22Rv1 (cell line): ENCODE data around the gene ABHD12.

Source experiments
- H3K27ac ChIP-seq: fragments of 450-650 bp; 2 replicates; pipeline ENCODE4 v1.5.1; 2017
- ZFX ChIP-seq: fragments of 450-650 bp; IDR thresholded peaks from 2 replicates; pipeline ENCODE4 v1.6.1; 2017; ENCODE audit warnings: antibody characterized with exemption, borderline replicate concordance
- TF ChIP-seq, protein P1 (sequence below): fragments of 450-650 bp; IDR thresholded peaks from 2 replicates; pipeline ENCODE4 v1.5.1; 2017; ENCODE audit warnings: mild to moderate bottlenecking

ABHD12 gene

DNA sequence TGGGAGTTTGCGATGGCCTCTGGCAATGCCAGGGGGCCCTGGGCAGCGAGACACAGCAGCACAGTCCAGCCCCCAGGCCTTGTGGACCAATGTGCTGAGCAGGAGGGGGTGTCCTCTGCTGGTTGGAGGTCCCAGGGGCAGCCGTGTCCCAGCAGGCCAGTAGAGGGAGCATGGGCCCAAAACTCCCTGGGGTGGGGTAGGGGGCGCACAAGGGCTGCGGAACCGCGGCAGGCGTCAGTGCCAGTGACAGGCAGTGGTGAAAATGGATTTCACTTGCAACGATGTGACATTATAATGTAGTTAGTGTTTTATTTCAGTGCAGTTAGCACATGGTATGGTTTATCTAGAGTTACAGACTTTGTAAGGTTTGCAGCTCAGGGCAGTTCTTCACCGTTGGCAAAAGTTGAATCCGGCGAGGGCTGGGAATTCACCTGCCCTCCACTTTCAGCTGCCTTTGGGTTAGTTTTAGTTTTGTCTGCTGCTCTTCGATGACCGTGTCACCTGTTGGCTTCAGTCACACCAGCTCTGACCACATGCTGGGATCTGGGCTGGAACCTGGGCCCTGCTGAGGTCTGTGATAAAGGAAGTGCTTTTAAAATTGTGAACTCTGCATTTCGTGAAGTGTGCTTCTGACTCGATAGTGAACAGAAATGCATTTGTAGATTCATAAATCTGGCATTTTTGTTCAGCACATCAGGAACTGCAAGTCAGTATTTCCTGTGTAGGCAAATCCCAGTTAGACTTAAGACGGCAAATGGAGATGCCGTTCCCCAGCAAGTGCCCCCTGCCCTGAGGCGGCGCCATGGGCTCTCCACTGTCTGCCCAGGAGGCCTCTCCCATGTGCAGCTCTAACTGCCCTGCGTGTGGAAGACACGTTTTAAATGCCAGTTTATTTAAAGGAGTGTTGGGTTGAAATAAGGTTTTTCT, 95.9 kb downstream of the ABHD12 start:
- TF ChIP-seq, protein P1, sequence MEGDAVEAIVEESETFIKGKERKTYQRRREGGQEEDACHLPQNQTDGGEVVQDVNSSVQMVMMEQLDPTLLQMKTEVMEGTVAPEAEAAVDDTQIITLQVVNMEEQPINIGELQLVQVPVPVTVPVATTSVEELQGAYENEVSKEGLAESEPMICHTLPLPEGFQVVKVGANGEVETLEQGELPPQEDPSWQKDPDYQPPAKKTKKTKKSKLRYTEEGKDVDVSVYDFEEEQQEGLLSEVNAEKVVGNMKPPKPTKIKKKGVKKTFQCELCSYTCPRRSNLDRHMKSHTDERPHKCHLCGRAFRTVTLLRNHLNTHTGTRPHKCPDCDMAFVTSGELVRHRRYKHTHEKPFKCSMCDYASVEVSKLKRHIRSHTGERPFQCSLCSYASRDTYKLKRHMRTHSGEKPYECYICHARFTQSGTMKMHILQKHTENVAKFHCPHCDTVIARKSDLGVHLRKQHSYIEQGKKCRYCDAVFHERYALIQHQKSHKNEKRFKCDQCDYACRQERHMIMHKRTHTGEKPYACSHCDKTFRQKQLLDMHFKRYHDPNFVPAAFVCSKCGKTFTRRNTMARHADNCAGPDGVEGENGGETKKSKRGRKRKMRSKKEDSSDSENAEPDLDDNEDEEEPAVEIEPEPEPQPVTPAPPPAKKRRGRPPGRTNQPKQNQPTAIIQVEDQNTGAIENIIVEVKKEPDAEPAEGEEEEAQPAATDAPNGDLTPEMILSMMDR = peak; percentile 72
- TF ChIP-seq ZFX = no peak
- H3K27ac ChIP-seq = peak overlapping the region; percentile 27

DNA sequence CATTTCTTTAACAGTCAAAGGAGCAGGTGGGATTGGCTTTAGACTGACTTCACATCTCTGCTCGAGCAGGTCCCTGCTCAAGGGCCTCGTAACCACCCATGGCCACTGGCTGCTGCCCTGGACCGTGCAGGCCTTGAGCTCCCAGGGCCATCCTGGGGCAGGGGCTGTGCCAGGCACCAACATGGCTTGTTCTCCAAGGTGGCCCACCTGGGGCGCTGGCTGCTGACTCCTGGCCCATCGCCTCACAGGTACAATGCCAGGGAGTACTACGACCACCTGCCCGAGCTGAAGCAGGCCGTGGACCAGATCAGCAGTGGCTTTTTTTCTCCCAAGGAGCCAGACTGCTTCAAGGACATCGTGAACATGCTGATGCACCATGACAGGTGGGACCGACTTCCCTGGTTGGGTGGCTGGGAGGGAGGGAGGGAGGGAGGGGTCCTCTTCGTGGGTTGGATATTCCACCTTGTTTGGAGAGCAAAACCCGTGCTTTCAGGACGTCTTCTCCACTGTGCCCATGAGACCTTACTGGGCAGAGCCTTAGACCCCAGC, 96.7 kb downstream of the ABHD12 start:
- H3K27ac ChIP-seq = peak overlapping the region; percentile 27; the same call in 1 of the 2 replicates
- no peak for TF ChIP-seq ZFX
- TF ChIP-seq, protein P1 = no peak

DNA sequence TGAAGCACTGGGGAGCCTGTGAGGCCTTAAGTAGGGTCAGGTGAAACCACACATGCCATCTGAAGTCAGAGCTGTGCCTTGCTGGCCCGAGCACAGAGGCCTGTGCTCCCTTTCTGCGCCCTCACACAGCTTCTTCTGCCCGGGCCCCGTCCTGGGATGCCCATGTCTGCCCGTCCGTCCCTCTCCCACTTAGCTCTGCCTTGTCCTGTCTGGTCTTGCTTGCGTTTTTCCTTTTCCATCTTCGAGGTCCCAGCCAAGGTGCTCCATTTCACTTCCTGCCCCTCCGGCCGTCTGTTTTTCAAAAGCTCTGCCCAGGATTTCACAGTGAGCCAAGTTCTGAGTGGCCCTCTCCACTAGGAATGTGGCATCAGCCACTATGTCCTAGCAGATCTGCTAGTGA, 97.1 kb downstream of the ABHD12 start:
- no peak overlapping the region for H3K27ac ChIP-seq

GRCh38 chr20:25292176-25292891, 98.3 kb downstream of the ABHD12 start:
- no peak overlapping the region for H3K27ac ChIP-seq
- TF ChIP-seq ZFX = no peak
- TF ChIP-seq, protein P1 = no peak

More for the DNA sequence above, 97.1 kb downstream of the ABHD12 start:
- no peak for TF ChIP-seq ZFX

- TF ChIP-seq, protein P1 = no peak
- no peak for TF ChIP-seq ZFX
- H3K27ac ChIP-seq = no peak overlapping the region
Measured at GRCh38 chr20:25291432-25292133, 99.1 kb downstream of the ABHD12 start.

GRCh38 chr20:25290646-25291431, 99.8 kb downstream of the ABHD12 start:
- H3K27ac ChIP-seq = no peak overlapping the region

More at GRCh38 chr20:25290646-25291431, 99.8 kb downstream of the ABHD12 start:
- TF ChIP-seq, protein P1 = no peak
- TF ChIP-seq ZFX = no peak
